Esophagus muscularis mucosa (tissue), 4 donors: Measurements from ENCODE around the gene LAMA5. TPM values are rescaled to one million over a fixed set of nuclear protein-coding genes. Genes with fewer than 3 reads are reported as not detected.

ENCODE experiments used
- DNase-seq: peaks from one replicate; pipeline ENCODE4 v3.0.0-alpha.2; 2017; ENCODE audit errors: extremely low spot score
- H3K27ac ChIP-seq, 4 donors: fragments of 200-600 bp; sonication (generic); replicated peaks in 1 of 4; 1 replicate in 3 of 4; 2 replicates in 1 of 4; pipeline ENCODE4 v1.5.1; 2016 to 2019; ENCODE audit warnings: mild to moderate bottlenecking in 1 of 4
- H3K27me3 ChIP-seq, 4 donors: fragments of 200-600 bp; sonication (generic); one replicate each; pipeline versions ENCODE4 v1.5.1 to v1.6.0; 2016 to 2019
- H3K36me3 ChIP-seq, 4 donors: fragments of 200-600 bp; sonication (generic); one replicate each; pipeline ENCODE4 v1.5.1; 2016 to 2019
- H3K4me1 ChIP-seq, 4 donors: fragments of 200-600 bp; sonication (generic); one replicate each; pipeline ENCODE4 v1.5.1; 2016 to 2019
- H3K4me3 ChIP-seq, 4 donors: fragments of 200-600 bp; sonication (generic); 1 replicate in 2 of 4; 2 replicates in 2 of 4; pipeline ENCODE4 v1.5.1; 2016 to 2019; ENCODE audit warnings: mild to moderate bottlenecking in 4 of 4, moderate library complexity in 1 of 4
- H3K9me3 ChIP-seq, 4 donors: fragments of 200-600 bp; sonication (generic); 1 replicate in 3 of 4; 2 replicates in 1 of 4; pipeline ENCODE4 v1.5.1; 2016 to 2019
- CTCF ChIP-seq, 3 experiments: fragments of 200-600 bp in 2 of 3; fragments of 450-650 bp in 1 of 3; sonication (generic) in 2 of 3; IDR thresholded peaks; one replicate each; pipeline ENCODE4 v1.5.1; 2017 to 2019; ENCODE audit warnings: antibody characterized with exemption in 3 of 3, mild to moderate bottlenecking in 2 of 3, moderate library complexity in 1 of 3
- EP300 ChIP-seq: sonication (generic); formaldehyde crosslinking; IDR thresholded peaks from one replicate; pipeline ENCODE4 v1.6.1; 2017; ENCODE audit warnings: antibody characterized with exemption
- POLR2A ChIP-seq: fragments of 450-650 bp; IDR thresholded peaks from one replicate; pipeline ENCODE4 v1.6.1; 2017; ENCODE audit warnings: antibody characterized with exemption, moderate library complexity, mild to moderate bottlenecking, low read depth
- POLR2AphosphoS5 ChIP-seq, 2 donors: sonication (generic); formaldehyde crosslinking; IDR thresholded peaks; one replicate each; pipeline ENCODE4 v1.6.1; 2017; ENCODE audit warnings: antibody characterized with exemption in 2 of 2
- WGBS: methylation state at CpG from one replicate; pipeline ENCODE4 v1.1.5; 2018; 5-methylcytosine and 5-hydroxymethylcytosine counted together
- intact Hi-C: fragments of 100-400 bp; cut with DNase I; formaldehyde crosslinking; loops from one replicate; pipeline ENCODE4 v1.15.1; 2023
- total RNA-seq, 4 donors: library from RNA; depleted of rRNA; stranded (reverse); fragments of >200 nt; gene quantifications; one replicate each; pipeline versions ENCODE4 v1.1.0 to v1.2.1, GENCODE V29; 2016

LAMA5 gene
- total RNA-seq, 4 donors from 2014 or later, result 70.1 to 257 (median 150) TPM

GRCh38 chr20:62285151-62285550 lies 82.0 kb downstream of the LAMA5 start:
- Histone ChIP-seq H3K9me3 (no peaks in the 10 kb centered on the region), H3K4me3 (no peak overlapping the region), H3K36me3 (peaks cover 46 to 96% (median 92%) of the 10 kb centered on the region in 4 donors), H3K27me3 (no peaks in the 10 kb centered on the region), H3K27ac (peak overlapping the region in 2 of 4 donors; percentile 16 to 51), H3K4me1 (peaks cover 0 to 36% (median 7%) of the 10 kb centered on the region in 4 donors)
- DNase-seq, result no peak
- intact Hi-C loops, result no loop called here
- no peak for TF ChIP-seq POLR2A
- TF ChIP-seq CTCF (IDR thresholded peaks at IDR 0.05), result no peak
- no peak for TF ChIP-seq EP300
- no peak for TF ChIP-seq POLR2AphosphoS5 (IDR thresholded peaks at IDR 0.05)
- 88% methylated on average over 6 of the region's 6 CpGs for WGBS

GRCh38 chr20:62284448-62284847 lies 82.7 kb downstream of the LAMA5 start:
- H3K9me3 ChIP-seq, result no peaks in the 10 kb centered on the region
- no peak overlapping the region for H3K27ac ChIP-seq
- H3K27me3 ChIP-seq, result no peaks in the 10 kb centered on the region
- no peak for DNase-seq
- WGBS, result 90% methylated on average over 6 of the region's 6 CpGs
- H3K4me1 ChIP-seq, result peaks cover 0 to 36% (median 7%) of the 10 kb centered on the region in 4 donors
- TF ChIP-seq POLR2AphosphoS5 (IDR thresholded peaks at IDR 0.05), result no peak
- H3K4me3 ChIP-seq, result no peak overlapping the region
- H3K36me3 ChIP-seq, result peaks cover 53 to 96% (median 92%) of the 10 kb centered on the region in 4 donors
- intact Hi-C loops, result no loop called here

- intact Hi-C loops, result no loop called here
- no peaks in the 10 kb centered on the region for H3K27me3 ChIP-seq
Measured at GRCh38 chr20:62282877-62283503, 84.1 kb downstream of the LAMA5 start.

GRCh38 chr20:62282103-62282502 lies 85.0 kb downstream of the LAMA5 start:
- 89% methylated on average over 7 of the region's 7 CpGs for WGBS
- peaks cover 0 to 39% (median 5%) of the 10 kb centered on the region in 4 donors for H3K4me1 ChIP-seq
- H3K27me3 ChIP-seq, result no peaks in the 10 kb centered on the region
- no peaks in the 10 kb centered on the region for H3K9me3 ChIP-seq
- H3K4me3 ChIP-seq, result no peak overlapping the region
- peaks cover 53 to 90% (median 85%) of the 10 kb centered on the region in 4 donors for H3K36me3 ChIP-seq
- intact Hi-C loops, result no loop called here
- DNase-seq, result no peak
- TF ChIP-seq POLR2AphosphoS5 (IDR thresholded peaks at IDR 0.05) (no peak), EP300 (no peak), POLR2A (no peak), CTCF (IDR thresholded peaks at IDR 0.05) (no peak)
- no peak overlapping the region for H3K27ac ChIP-seq

More at GRCh38 chr20:62282877-62283503, 84.1 kb downstream of the LAMA5 start:
- H3K9me3 ChIP-seq, result no peaks in the 10 kb centered on the region
- no peak overlapping the region for H3K27ac ChIP-seq
- H3K4me1 ChIP-seq, result peaks cover 0 to 36% (median 7%) of the 10 kb centered on the region in 4 donors
- 75% methylated on average over 13 of the region's 16 CpGs for WGBS
- no peak for DNase-seq
- H3K4me3 ChIP-seq, result no peak overlapping the region
- no peak for TF ChIP-seq POLR2A
- TF ChIP-seq EP300, result no peak
- no peak for TF ChIP-seq CTCF (IDR thresholded peaks at IDR 0.05)
- no peak for TF ChIP-seq POLR2AphosphoS5 (IDR thresholded peaks at IDR 0.05)
- H3K36me3 ChIP-seq, result peaks cover 53 to 91% (median 89%) of the 10 kb centered on the region in 4 donors

- 94% methylated on average over 23 of the region's 31 CpGs for WGBS
- Histone ChIP-seq H3K4me3 (no peak overlapping the region), H3K27me3 (no peaks in the 10 kb centered on the region), H3K27ac (no peak overlapping the region), H3K36me3 (peaks cover 47 to 89% (median 79%) of the 10 kb centered on the region in 4 donors), H3K4me1 (peaks cover 0 to 39% (median 1%) of the 10 kb centered on the region in 4 donors), H3K9me3 (no peaks in the 10 kb centered on the region)
- no peak for TF ChIP-seq POLR2AphosphoS5 (IDR thresholded peaks at IDR 0.05)
- TF ChIP-seq EP300, result no peak
- no peak for TF ChIP-seq POLR2A
- no peak for TF ChIP-seq CTCF (IDR thresholded peaks at IDR 0.05)
- no peak for DNase-seq
- intact Hi-C loops, result no loop called here
Measured at GRCh38 chr20:62281161-62281933, 85.8 kb downstream of the LAMA5 start.
